HG03432 (cell line): ENCODE results near the gene FAM181A.
A peak's percentile ranks its signal among the peaks of the same experiment; 100 is the strongest.

Experiments used
- ATAC-seq: cut with Tn5 transposase; IDR thresholded peaks from one replicate; pipeline ENCODE4 v1.9.1; 2021; ENCODE audit warnings: mild to moderate bottlenecking, moderate library complexity; ENCODE audit not compliant: unreplicated experiment

Gene FAM181A

DNA sequence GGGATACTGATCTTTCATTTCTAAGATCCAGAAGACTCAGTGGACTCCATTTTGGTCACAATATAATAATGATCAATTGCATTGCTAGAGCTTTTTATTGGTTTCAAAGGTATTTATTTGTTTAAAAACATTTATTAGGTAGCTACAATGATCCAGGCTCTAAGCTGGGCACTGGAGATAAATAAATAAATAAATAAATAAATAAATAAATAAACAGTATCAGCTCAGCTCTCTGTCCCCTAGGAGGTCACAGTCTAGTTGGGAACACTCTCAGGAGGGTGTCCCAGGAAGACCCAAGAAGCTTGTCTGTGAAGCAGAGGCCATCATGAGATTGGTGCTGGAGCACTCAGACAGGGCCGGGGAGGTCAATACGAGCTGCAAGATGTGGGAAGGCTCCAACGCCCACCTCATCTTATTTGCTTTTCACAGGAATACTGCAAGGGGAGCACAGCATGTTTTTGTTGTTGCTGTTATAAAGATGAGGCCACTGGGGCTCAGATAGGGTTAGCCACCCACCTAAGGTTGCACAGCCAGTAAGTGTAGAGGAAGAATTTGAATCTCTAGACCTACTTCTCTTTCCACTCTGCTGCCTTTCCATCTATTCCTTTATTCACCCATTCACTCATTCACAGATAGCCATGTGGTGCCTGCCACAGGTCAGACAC is 33.8 kb downstream of the FAM181A start:
- no peak for ATAC-seq

DNA sequence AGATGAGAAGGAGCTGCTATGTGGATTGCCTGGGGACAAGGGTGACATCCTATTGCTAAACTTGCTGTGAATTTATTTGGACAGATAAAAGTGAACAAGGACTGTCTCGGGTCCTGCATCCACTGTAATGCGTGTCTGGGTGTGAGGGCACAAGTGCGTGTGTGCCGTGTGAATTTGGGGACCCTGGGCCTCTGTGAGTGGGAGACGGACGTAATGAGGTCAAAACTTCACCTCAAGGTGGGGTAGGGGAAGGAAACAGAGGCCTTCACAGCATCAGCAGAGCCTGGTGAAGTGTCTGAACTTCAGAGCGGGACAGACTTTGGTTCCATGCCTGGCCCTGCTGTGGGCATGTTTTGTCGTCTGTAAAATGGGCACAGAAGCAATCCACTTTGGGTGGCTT is 34.5 kb downstream of the FAM181A start:
- no peak for ATAC-seq

DNA sequence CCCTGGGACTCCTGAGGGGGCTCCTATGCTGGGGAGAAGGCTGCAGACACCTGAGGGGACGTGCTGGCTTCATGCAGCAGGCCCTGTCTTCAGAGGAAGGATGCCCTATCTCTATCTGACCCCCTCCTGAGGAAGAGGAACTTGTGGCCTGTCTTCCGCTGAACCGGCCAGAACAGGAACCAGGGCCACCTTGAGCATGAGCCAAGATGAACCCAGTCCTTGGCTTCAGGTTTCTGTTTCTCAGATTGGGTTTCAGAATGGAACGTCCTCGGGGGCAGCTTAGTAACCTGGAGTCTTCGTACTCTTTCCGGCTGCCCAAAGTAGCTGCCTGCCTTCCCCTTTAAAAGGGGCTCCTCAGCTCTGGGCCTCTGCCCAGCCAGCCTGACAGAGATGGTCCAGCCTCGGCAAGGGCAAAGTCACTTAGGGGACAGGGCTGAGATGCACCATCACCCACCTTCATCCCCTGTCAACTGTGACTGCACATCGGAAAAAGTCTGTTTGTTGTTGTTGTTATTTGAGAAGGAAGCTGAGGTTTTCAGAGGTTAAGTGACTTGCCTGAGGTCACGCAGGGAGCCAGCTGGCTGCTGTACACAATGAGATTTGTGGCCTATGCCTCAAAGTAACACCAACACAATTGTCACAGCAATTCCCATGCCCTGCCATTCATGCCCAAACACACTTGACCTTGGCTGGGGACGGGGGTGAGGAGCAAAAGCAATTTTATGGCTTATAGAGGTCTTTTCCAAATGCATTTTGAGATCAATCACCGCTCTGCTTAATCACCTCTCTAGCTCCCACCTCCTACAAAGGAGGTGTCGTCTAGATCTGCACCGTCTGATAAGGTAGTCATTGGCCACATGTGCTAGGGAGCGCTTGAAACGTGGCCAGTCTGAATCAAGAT is 35.8 kb downstream of the FAM181A start:
- peak; percentile 55 for ATAC-seq

DNA sequence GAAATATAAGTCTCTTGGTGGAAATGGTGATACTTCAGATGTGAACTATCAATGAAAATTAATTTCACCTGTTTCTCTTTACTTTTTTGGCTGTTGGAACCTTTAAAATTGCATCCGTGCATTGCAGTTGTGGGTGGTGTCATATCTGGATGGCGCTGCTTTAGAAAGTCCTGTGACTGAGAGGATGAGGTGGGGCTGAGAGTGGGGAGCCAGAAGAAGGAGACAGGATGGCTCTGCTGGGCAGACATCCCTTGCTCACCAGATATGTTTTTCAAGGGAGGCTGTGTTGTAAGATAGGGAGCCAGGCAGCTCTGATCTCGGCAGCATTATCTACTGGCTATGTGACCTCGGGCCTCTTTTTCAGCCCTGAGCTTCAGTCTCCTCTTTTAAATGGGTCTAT is 36.5 kb downstream of the FAM181A start:
- ATAC-seq: no peak

DNA sequence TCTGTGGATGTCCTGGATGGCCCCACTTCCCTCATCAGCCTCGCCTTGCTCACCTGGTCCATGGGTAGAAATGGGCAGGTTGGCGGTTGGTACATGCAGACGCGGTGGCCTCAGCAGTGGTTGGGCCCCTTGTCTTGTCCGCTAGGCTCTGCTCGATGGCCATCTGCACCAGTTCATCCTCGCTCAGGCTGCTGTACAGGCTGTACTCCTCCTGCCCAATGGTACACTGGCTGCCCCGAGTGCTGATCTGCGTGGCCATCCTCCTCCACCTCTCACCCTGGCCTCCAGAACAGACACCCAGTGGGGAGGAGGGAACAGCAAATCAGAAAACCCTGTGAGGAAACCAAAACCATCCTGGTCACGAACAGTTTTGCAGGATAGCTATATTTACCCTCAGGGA is 37.1 kb downstream of the FAM181A start:
- no peak for ATAC-seq

DNA sequence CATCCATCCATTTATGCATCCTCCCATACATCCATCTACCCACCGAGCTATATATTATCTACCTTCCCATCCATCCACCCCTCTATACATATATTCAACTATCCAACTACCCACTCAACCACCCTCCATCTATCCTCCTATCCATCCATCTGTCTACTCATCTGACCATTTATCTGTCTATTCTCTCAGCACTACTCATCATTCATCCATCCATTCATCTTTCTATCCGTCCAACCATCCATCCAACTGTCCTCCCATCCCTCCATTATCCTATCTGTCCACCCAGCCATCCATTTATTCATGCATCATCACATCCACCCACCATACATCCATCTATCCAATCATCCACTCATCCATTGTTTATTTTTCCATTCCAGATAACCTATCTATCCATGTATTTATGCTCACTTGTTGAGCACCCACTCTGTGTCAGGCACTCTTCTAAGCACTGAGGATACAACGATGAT is 37.7 kb downstream of the FAM181A start:
- no peak for ATAC-seq

DNA sequence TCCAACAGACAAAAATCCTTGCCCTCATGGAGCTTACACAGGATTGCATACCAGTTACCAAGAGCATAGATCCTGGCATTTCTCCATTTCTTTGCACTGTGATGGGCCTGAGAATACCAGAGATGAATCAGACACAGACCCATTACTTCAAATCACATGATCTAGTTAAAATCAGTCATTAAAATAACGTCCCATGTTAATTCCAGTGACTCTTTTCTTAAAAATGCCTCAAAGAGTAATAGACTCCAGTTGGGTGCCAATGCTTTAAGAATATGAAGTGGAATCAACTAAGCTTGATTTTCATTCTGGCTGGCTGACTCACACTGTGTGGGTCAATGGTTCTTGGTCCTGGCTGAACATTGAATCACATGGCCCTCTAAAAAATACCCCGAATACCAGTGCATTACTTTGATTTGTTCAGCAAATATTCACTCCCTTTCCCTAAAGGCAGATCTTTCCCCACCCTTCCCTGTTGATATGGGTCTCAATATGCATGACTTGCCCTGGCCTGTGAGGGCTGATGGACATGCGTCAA is 38.2 kb downstream of the FAM181A start:
- no peak for ATAC-seq

DNA sequence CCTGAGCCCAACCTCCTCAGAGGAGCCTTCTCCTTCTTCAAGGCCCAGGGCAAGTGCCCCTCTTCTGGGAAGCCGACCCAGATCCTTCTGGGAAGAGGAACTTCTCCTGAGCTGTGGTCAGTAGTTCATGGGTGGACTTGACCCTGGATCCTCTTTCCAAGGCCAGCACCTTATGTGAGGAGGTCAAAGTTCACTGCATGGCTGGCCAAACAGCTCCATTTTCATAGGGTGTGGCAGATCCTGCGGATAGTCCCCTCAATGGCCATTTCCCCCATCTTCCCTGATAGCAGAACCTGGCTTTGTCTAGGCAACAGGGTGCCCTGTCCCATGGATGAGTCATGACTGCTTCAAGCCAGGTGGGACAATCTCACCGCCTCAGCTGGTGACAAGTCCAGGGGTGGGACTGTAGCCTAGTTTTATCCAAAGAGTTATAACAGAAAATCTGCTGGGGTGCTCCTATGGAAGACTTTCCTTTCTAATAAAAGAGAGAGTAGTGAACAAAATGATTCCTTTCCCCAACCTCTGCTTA is 38.9 kb downstream of the FAM181A start:
- ATAC-seq: no peak

DNA sequence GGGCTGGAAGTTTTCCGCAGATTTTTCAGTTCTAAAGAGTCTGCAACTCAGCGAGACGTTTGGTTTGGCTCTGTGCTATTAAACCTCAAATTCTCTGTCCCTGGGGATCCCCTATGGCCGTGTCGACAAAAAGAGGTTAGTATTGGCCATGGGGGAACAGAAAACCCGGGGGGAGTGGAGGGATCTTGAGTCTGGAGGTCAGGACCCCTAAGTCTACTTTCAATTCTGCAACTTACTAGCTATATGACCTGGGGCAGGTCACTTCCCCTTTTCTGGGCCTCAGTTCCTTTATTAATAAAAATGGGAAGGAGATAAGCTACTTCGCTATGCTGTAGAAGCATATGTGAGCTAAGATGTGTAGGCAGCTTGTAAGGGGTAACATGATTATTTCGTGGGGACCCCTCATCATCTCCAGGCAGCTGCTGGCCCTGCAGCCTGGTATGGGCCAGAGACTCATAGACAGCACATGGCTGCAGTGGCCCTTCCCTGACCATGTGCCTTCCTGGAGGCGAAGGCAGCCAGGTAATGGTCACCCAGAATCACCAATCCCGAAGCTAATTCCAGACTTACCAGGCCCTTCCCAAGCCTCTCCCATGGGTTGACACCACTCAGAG is 40.6 kb downstream of the FAM181A start:
- peak; percentile 44 for ATAC-seq

DNA sequence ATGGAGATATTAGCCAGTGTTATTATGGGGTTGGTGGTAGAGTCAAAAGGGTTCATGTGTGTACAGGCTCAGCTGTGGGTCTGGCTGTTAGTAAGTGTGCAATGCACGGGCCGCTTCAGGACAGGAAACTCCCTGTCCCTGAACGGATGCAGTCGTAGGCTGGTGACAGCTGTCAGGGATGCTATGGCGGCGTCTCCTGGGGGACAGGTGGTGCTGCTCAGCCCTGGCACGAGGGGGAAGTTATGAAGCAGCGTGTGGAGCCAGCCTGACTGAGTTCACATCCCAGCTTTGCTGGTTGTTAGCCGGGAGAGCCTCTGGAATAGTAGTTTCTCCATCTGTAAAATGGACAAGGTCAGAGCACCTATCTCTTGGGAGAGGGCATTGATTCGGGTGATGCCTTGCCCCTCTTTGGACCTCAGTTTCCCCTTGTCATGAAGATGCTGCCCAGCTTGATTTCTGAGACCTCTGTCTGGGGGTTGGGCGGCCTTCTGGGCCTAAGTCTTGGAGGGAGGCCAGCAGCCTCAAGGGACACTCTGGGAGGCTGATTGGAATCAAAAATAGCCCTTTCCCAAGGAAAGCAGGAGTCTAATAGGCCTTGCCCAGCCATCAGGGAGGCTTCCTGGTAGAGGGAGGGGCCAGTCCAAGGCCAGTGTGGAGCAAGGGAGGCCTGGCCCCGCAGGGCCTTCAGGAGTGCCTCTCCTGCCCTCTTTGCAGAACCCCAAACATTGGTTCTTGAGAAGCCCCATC is 42.1 kb downstream of the FAM181A start:
- no peak for ATAC-seq

DNA sequence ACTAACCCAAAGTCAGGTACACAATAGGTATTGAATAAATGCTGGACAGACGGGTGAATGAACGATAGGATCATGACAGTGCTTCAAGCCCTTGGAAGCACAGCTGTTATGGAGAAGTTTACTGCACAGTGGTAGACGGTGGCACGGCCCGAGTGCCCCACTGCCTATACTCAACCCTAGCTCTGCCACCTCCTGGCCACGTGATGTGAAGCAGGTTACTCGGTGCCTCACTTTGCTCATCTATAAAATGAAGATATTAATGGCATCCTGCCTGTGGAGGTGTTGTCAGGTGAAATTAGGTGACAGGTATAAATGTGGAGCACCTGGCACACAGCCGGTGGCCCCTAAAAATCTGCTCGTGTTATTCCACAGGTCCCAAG is 43.4 kb downstream of the FAM181A start:
- ATAC-seq: peak; percentile 27

DNA sequence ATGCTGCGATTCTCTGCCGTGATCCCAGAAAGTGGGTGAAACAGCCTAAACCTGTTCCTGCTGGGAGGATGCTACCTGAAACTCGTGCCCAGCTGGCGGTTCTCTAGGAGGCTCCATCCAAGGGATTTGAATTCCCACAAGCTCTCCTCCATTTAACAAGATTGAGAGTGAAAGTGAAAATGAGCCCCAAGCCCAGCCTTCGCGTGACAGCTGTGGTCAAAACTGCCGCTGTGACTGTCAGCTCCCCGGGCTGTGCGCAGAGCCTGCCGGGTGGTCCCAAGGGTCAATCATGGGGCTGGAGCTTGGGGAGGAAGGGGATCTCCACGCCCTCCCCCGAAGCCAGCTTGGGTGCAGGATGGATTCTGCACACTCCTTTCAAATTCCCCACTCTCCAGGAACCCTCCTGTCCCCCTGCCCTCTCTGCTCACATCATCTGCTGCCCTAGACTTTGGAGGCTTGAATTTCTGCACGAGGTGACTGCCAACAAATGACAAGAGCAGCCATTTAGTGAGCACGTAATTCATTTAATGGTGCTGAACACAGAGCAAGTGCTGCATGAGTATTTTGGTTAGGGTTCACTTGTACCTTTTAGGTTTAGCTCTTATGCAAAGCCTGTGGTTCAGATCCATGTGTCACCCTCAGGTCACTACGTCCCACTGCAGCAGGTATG is 44.0 kb downstream of the FAM181A start:
- ATAC-seq: peak; percentile 49

DNA sequence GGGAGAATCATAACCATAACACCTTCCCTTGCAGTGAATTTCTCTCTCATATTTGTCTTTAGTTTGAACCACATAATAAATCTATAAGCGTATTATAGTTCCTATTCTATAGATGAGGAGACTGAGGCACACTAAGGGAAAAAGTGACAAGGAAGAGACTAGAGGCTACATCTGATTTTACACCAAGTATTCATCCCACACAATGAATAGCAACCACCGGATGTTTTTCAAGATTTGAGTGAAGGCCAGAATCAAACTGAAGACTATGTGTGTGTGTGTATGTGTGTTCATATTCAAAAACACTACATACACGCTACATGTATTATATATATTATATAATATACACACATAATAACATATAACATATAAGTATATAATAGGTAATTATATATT is 44.5 kb downstream of the FAM181A start:
- ATAC-seq: no peak

DNA sequence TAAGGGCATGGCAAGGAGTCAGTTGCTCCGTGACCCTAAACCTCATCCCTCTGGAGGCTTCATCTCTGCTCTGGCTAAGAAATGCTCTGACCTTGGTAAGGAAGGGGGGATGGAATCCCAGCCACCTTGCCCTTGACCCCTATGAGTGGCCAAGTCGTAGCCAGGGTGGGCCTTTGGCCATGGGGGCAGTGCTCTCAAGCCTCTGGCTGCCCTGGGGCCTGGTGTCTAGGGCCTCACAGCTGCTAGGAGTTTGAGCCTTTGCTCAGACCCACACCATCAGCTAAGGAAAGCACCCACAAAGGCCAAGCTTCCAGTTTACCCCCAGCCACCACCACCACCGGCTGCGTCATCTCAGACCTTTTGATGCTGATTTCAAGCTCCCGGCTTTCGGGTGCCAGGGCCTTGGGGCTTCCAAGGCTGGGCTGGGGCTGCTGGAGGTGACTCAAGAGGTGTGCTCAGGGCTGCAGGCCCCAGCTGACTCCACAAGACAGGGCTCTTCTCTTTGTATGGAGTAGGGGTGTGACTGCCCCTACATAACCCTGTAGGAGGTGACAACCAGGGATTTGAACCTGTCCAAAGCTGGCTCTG is 45.6 kb downstream of the FAM181A start:
- no peak for ATAC-seq

DNA sequence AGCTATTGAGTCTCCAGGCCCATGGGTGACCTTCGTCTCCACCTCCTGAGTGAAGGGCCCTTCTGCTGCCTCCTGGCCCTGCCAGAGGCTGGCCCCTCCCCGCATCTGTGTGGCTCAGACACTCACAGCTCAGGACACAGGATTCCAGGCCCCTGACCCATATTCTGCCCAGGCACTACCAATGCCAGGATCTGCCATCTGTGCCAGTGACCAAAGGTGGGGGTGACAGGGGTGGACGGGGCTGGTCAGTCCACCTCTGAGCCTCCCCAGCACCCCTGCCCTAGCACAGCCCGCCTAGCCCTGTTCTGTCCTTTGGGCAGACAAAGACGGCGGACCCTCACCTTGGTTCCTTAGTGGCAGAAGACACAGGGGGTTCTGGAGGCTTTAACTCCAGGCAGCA is 46.5 kb downstream of the FAM181A start:
- ATAC-seq: no peak

DNA sequence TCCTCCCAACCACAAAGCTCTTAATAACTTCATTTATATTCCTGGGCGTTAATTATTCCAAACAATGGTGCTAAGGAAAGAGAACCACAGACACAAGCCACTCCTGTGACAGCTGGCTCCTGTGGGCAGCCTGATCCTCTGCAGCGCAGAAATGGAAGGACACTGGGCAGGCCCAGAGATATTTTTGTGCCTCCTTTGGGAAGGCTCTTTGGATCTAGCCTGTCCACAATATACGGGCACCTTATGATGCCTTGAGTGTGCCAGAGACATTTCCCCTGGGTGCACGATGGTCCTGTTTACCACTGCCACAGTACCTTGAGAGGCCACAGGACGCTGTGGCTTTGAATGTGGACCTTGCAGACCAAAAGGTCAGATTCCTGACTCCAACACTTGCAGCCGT is 47.2 kb downstream of the FAM181A start:
- no peak for ATAC-seq

DNA sequence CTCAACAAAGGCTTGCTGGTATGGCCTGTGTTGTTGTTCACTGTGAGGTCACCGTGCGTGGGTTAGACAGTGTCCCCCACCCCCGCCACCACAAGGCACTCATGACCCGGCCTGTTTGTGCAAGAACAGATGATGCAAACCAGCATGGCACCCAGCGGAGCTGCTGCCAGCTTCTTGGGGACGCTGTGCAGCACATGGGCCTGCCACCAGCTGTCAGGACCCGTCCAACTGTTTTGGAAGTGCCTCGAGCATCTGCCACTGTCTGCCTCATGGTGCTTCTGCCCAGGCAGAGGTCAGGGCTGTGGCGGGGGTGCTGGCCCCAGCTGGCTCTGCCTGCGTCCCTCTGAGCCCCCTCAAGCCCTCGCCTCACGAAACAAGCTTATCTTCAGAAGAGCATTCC is 47.7 kb downstream of the FAM181A start:
- no peak for ATAC-seq

DNA sequence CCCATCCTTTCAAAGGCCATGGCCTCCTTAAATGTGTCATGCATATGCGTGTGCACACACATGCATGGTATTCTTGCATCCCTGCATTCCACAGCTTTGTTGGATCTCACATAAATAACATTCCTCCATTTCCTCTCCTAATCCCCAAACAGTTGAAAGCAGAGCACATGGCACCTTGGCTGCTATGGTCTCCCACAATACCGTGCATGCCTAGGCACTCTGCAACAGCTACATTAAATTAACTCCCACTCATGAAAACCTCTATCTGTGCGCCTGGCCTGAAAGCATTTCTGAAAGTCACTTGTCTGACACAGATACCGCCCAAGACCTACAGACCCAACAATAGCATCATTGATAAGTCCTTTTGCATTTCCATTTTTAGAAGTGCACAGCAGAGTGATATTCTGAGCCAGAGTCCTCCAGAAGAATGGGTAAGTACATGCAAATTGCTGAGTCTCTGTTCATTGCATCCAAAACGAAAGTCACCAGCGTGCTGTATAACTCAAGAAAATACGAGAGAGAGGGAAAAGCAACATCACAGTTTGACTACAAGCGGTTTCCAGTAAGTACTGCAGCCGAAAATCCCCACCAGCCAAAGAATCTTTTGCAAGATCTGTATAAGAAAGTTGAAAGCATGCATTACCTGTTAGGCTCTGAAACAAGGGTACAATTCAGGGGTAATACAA is 48.8 kb downstream of the FAM181A start:
- peak; percentile 69 for ATAC-seq

DNA sequence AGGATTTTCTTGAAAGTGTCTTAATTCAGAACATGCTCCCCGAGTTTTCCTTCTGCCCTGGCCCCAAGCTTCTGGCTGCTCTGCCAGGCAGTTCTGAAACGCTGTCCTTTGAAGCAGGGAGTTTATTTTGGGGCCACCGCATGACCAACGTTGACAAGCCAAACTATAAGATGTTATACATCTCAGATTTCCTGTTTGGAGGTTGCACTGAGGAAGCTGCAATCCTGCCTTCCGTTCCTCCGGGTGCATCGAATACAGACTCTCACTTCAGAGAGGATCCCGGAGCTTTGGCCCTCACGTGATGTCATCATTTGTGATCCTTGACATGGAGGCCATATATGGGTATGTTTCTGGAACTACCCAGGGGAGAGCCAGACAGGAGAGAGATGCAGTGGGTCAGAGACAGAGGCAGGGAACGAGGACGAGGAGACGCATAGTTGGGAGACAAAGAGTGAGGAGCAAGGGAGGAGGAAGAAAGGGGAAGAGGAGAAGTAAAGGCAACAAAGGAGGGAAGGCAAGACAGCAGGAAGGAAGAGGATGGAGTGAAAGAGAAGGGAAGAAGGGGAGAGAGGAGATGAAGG is 49.4 kb downstream of the FAM181A start, which contains the start of gene ASB2:
TSS of gene ASB2 (minus strand) at position 94 of the 581 bp plus-strand sequence. CDS start 12,031 bp downstream, outside the sequence.
- peak; percentile 12 for ATAC-seq
